GM18951 (cell line): ENCODE results near the gene IGHMBP2.

Experiments used
- POLR2A ChIP-seq: IDR thresholded peaks from 4 replicates; pipeline ENCODE4 v1.6.1; 2011; ENCODE audit warnings: mild to moderate bottlenecking; ENCODE audit not compliant: insufficient read length, insufficient read depth; ENCODE audit errors: extremely low read depth
- in situ Hi-C: fragments of 300-500 bp; cut with MboI; formaldehyde crosslinking; loops from one replicate; pipeline ENCODE4 v1.12.0; 2022; ENCODE audit warnings: low sequenced_read_pairs, mixed read lengths, inconsistent platforms; ENCODE audit not compliant: unreplicated experiment

IGHMBP2 gene

GRCh38 chr11:68904248-68904847 lies 657 bp downstream of the IGHMBP2 start:
- in situ Hi-C loops, result no loop called here
- TF ChIP-seq POLR2A, result no peak

DNA sequence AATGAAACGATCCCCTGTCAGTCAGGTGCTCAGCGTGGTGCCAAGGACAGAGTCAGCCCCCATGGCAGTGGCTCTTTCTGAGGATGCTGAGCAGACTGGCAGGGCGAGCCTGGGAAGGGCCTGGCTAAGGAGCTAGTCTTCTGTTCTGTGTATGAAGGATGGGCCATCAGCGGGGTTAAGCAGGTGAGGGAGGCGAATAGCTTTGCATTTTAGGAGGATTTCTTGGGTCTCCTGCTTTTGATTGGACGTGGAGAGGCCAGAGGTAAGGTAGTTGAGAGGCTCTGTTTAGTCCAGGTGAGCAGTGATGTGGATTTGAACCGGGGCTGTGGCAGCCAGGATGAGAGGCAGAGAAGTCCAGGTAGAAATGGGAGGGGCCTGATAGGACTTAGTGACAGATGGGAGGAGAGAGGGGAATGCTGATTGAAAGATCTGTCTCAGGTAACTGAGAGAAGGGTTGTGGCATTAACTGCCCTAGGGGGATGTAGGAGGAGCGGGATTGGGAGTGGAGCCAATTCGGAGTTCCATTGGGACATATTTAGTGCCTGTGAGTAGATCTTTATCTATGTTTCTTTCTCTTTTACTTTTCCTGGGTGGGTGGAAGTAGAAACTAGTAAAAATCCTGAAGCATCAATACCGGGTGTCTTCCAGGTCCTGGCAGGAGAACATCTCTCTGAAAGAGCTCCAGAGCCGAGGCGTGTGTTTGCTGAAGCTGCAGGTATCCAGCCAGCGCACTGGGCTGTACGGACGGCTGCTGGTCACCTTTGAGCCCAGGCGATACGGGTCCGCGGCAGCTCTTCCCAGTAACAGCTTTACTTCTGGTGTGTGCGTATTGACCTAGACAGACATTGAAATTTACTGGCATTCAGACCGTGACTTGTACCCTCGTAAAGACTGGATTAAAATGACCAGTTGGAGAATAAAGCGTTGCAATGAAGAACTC lies 2.0 kb downstream of the IGHMBP2 start:
- in situ Hi-C loops, result no loop called here
- TF ChIP-seq POLR2A, result no peak

DNA sequence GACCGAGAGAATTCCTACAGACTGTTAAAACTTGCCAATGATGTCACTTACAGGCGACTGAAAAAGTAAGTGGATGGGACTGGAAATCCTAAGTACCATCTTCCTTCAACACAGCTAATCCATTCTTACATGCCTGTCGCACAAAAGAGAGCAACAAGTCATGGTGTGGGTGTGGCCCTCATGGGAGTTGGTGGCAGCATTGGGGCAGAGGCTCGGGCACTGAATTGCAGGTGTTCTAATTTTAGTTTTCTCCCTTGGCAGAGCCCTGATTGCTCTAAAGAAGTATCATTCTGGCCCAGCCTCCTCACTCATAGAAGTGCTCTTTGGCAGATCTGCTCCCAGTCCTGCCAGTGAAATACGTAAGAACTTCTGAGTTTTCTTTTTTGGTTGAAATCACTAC lies 4.6 kb downstream of the IGHMBP2 start:
- no peak for TF ChIP-seq POLR2A
- in situ Hi-C loops, result no loop called here

GRCh38 chr11:68910965-68911364 lies 7.3 kb downstream of the IGHMBP2 start:
- in situ Hi-C loops, result no loop called here
- TF ChIP-seq POLR2A, result no peak

DNA sequence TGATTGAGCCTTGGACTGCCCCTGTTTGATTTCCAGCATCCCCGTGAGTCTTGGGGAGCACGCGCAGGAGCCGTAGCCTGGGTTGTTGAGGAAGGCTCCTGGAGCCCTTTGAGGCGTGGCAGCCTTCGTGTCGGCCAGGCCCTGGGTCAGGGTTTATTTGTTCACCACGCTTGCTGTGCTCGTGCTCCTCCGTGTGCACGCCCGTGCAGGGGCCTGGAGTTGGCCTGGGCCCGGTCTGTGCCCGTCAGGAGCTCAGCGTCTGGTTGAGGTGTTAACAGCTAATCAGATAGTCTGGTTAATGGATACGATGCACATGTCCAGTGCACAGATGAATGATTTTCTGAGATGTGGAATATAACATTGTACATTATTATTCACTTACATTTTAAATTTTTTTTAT lies 8.0 kb downstream of the IGHMBP2 start:
- in situ Hi-C loops, result no loop called here

DNA sequence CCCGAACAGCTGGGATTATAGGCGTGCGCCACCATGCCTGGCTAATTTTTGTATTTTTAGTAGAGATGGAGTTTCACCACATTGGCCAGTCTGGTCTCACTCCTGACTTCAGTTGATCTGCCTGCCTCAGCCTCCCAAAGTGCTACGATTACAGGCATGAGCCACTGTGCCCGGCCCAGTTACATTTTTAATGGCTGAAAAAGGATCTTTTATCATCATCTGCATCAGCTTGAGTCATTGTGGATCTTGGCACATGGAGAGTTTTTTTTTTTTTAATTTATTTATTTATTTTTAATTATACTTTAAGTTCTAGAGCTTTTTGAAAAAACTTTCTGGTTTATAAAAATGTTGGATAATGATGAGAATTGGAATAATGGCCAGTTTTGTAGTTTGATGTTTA lies 8.6 kb downstream of the IGHMBP2 start:
- in situ Hi-C loops, result no loop called here

More for the DNA sequence above, 8.0 kb downstream of the IGHMBP2 start:
- no peak for TF ChIP-seq POLR2A

GRCh38 chr11:68913188-68913587 lies 9.5 kb downstream of the IGHMBP2 start:
- in situ Hi-C loops, result no loop called here
- TF ChIP-seq POLR2A, result no peak

More for the DNA sequence above, 8.6 kb downstream of the IGHMBP2 start:
- no peak for TF ChIP-seq POLR2A

- in situ Hi-C loops, result no loop called here
- no peak for TF ChIP-seq POLR2A
Observed at GRCh38 chr11:68914761-68915160, 11.1 kb downstream of the IGHMBP2 start.

GRCh38 chr11:68916439-68916838 lies 12.7 kb downstream of the IGHMBP2 start:
- in situ Hi-C loops, result no loop called here
- no peak for TF ChIP-seq POLR2A

GRCh38 chr11:68923614-68924013 lies 19.9 kb downstream of the IGHMBP2 start:
- in situ Hi-C loops, result no loop called here
- no peak for TF ChIP-seq POLR2A

GRCh38 chr11:68924073-68924925 lies 20.6 kb downstream of the IGHMBP2 start:
- in situ Hi-C loops, result no loop called here
- TF ChIP-seq POLR2A, result no peak

DNA sequence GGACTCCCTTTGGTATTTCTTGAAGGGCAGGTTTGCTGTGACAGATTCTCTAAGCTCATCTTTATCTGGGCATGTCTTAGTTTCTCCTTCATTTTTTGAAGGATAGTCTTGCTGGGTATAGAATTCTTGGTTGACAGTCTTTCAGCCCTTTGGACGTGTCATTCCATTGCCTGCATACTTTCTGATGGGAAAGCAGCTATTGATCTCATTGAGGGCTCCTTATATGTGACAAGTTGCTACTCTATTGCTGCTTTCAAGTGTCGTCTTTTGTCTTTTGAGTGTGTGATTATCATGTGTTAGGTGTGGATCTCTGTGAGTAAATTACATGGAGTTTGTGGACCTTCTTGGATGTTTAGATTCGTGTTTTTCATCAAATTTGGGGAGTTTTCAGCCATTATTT lies 21.9 kb downstream of the IGHMBP2 start:
- in situ Hi-C loops, result no loop called here
- no peak for TF ChIP-seq POLR2A
